Measurements from ENCODE around the gene SERPINI1. TPM values are rescaled to one million over a fixed set of nuclear protein-coding genes. Genes with fewer than 3 reads are reported as not detected.

Gene SERPINI1
- polyA plus RNA-seq, 3 donors: 0.12 to 1.6 (median 0.27) TPM

- H2AFZ ChIP-seq (ENCODE audit: insufficient read depth, low read depth, low read length, poor library complexity, severe bottlenecking): no peak overlapping the region
- H3K36me3 ChIP-seq (replicated peaks in 1 of 2; ENCODE audit: control insufficient read depth in 1 of 2, insufficient read depth in 2 of 2, low read length in 2 of 2): no peaks in the 10 kb centered on the region
- intact Hi-C loops (cut with micrococcal nuclease): loop anchor here (5.0 kb wide), 1 partner anchor 45 kb away; no protein-coding TSS in a partner anchor
- H4K20me1 ChIP-seq (ENCODE audit: insufficient read depth, low read length): no peaks in the 10 kb centered on the region
- DNase-seq: peak in 2 of 3 donors; percentile 6 to 29
- peak overlapping the region in 1 of 2 donors; percentile 39 for H3K4me3 Mint-ChIP-seq
- H3K9me3 Mint-ChIP-seq: no peaks in the 10 kb centered on the region
- no peaks in the 10 kb centered on the region for H3K79me2 ChIP-seq (ENCODE audit: insufficient read depth, low read length)
- H3K27ac ChIP-seq (ENCODE audit: low read depth in 1 of 2, low read length in 2 of 2): no peak overlapping the region
- H3K9me3 ChIP-seq (replicated peaks in 1 of 2; ENCODE audit: control insufficient read depth in 1 of 2, insufficient read depth in 1 of 2, low read length in 2 of 2): no peaks in the 10 kb centered on the region
- no peaks in the 10 kb centered on the region for H3K4me1 ChIP-seq (ENCODE audit: control insufficient read depth in 1 of 2, insufficient read depth in 2 of 2, low read length in 2 of 2)
- no peaks in the 10 kb centered on the region for H3K27me3 Mint-ChIP-seq (ENCODE audit: low read depth in 3 of 3)
- TF ChIP-seq, protein P1, sequence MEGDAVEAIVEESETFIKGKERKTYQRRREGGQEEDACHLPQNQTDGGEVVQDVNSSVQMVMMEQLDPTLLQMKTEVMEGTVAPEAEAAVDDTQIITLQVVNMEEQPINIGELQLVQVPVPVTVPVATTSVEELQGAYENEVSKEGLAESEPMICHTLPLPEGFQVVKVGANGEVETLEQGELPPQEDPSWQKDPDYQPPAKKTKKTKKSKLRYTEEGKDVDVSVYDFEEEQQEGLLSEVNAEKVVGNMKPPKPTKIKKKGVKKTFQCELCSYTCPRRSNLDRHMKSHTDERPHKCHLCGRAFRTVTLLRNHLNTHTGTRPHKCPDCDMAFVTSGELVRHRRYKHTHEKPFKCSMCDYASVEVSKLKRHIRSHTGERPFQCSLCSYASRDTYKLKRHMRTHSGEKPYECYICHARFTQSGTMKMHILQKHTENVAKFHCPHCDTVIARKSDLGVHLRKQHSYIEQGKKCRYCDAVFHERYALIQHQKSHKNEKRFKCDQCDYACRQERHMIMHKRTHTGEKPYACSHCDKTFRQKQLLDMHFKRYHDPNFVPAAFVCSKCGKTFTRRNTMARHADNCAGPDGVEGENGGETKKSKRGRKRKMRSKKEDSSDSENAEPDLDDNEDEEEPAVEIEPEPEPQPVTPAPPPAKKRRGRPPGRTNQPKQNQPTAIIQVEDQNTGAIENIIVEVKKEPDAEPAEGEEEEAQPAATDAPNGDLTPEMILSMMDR (IDR thresholded peaks at IDR 0.05): peak; percentile 39
- no CpG with 5 or more reads among the region's 2 CpGs for WGBS (ENCODE audit: insufficient coverage)
- H3K36me3 Mint-ChIP-seq: no peaks in the 10 kb centered on the region
- no peaks in the 10 kb centered on the region for H3K27me3 ChIP-seq (ENCODE audit: control insufficient read depth in 2 of 2, insufficient read depth in 2 of 2, low read length in 2 of 2)
- no peak overlapping the region for H3K4me3 ChIP-seq (replicated peaks in 1 of 3; ENCODE audit: low read depth in 2 of 3, low read length in 3 of 3)
- peaks cover 8% of the 10 kb centered on the region for H3K4me1 Mint-ChIP-seq
- H3K27ac Mint-ChIP-seq: no peak overlapping the region
- no peak overlapping the region for H3K9ac ChIP-seq (ENCODE audit: insufficient read depth, low read length, poor library complexity, severe bottlenecking)
- no peak overlapping the region for H3K4me2 ChIP-seq (replicated peaks; ENCODE audit: extremely low read depth, low read length, poor library complexity, severe bottlenecking)
These were observed 101.9 kb downstream of the SERPINI1 start for GRCh38 chr3:167837466-167837865.

GRCh38 chr3:167839460-167840134 is 104.1 kb downstream of the SERPINI1 start:
- H3K27me3 Mint-ChIP-seq (ENCODE audit: low read depth in 3 of 3): no peaks in the 10 kb centered on the region
- Histone ChIP-seq H3K36me3 (replicated peaks in 1 of 2; ENCODE audit: control insufficient read depth in 1 of 2, insufficient read depth in 2 of 2, low read length in 2 of 2) (no peaks in the 10 kb centered on the region), H3K27me3 (ENCODE audit: control insufficient read depth in 2 of 2, insufficient read depth in 2 of 2, low read length in 2 of 2) (no peaks in the 10 kb centered on the region), H4K20me1 (ENCODE audit: insufficient read depth, low read length) (no peaks in the 10 kb centered on the region), H3K9me3 (replicated peaks in 1 of 2; ENCODE audit: control insufficient read depth in 1 of 2, insufficient read depth in 1 of 2, low read length in 2 of 2) (no peaks in the 10 kb centered on the region), H3K79me2 (ENCODE audit: insufficient read depth, low read length) (no peaks in the 10 kb centered on the region), H3K4me3 (replicated peaks in 1 of 3; ENCODE audit: low read depth in 2 of 3, low read length in 3 of 3) (no peak overlapping the region), H3K27ac (ENCODE audit: low read depth in 1 of 2, low read length in 2 of 2) (no peak overlapping the region), H3K4me1 (ENCODE audit: control insufficient read depth in 1 of 2, insufficient read depth in 2 of 2, low read length in 2 of 2) (peaks cover 7 to 14% of the 10 kb centered on the region in 2 donors), H2AFZ (ENCODE audit: insufficient read depth, low read depth, low read length, poor library complexity, severe bottlenecking) (no peak overlapping the region), H3K4me2 (replicated peaks; ENCODE audit: extremely low read depth, low read length, poor library complexity, severe bottlenecking) (no peak overlapping the region), H3K9ac (ENCODE audit: insufficient read depth, low read length, poor library complexity, severe bottlenecking) (no peak overlapping the region)
- H3K27ac Mint-ChIP-seq: no peak overlapping the region
- 100% methylated on average over 3 of the region's 4 CpGs for WGBS (ENCODE audit: insufficient coverage)
- TF ChIP-seq, protein P1 (IDR thresholded peaks at IDR 0.05): no peak
- intact Hi-C loops (cut with micrococcal nuclease): loop anchor here (5.0 kb wide), 1 partner anchor 43 kb away; no protein-coding TSS in a partner anchor
- no peaks in the 10 kb centered on the region for H3K36me3 Mint-ChIP-seq
- H3K4me1 Mint-ChIP-seq: peaks cover 27% of the 10 kb centered on the region
- DNase-seq: no peak
- H3K4me3 Mint-ChIP-seq: no peak overlapping the region
- no peaks in the 10 kb centered on the region for H3K9me3 Mint-ChIP-seq

Measured in CD14-positive monocyte (primary cell).